HG02981 (cell line): ENCODE measurements around the gene FHDC1.

ENCODE experiments used
- ATAC-seq: cut with Tn5 transposase; IDR thresholded peaks from one replicate; pipeline ENCODE4 v1.9.1; 2021; ENCODE audit warnings: mild to moderate bottlenecking, moderate library complexity; ENCODE audit not compliant: unreplicated experiment

Gene FHDC1

GRCh38 chr4:152976212-152976761, 40.2 kb downstream of the FHDC1 start:
- ATAC-seq, result no peak

DNA sequence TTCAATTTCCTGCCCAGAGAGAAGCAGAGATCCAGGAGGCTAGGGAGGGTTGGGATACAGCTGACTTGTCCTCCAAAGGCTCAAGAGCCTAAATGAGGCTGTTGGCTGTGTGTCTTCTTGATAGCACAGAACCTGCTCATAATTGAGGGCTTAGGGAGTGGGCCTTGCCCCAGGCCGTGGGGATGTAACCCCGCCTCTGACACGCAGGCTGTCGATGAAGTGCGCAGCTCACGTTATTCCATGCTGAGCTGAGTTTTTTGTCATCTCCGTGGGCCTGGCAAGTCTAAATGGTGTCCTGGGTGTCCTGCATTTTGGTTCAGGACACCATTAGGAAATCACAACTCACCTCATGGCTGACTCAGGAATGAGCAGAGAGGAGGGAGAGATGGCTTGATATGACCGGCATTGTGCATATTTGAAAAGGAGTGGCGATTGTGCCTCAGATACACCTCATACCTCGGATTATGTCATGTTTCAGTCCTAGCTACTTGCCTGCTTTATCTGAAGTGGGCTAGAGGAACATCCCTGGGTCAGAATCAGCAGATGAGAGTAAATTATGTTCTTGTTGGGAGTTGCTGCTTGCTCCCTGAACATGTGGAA, 43.7 kb downstream of the FHDC1 start:
- ATAC-seq, result no peak

- no peak for ATAC-seq
Observed at GRCh38 chr4:152981278-152981677, 45.2 kb downstream of the FHDC1 start.

DNA sequence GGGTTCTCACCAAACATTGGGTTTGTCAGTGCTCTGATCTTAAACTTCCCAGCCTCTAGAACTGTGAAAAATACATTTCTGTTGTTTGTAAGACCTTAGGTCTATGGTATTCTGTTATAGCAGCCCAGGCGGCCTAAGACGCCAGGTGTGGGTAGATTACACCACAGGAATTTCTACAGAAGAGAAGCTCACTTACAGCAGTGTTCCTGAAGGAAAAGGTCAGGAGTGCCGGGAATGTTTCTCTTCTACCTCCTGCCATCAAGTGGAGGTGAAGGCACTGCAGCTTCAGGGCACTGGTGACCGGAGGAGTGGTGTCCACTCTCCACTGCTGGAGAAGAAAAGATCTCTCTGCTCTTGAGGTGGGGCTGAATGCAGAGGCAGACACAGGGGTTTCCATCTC, 45.7 kb downstream of the FHDC1 start:
- no peak for ATAC-seq

DNA sequence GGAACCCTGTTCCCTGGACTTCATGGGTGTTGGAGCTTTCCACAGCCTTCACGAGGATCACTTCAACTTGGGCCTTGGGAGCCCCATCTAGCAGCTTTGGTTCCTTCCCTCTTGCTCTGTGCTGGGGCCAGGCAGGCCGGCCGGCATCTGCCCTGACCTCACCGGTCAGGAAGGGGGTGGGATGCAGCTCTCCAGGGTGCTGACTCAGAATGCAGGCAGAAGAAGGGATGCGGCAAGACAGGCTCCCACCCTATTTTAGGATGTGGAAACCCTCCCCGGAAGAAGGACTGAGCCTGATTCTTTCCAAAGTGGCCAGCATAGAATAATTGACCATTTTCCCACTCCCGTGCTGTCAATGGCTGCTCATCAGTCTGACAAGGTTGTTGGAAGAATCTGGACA, 47.1 kb downstream of the FHDC1 start:
- ATAC-seq, result no peak

DNA sequence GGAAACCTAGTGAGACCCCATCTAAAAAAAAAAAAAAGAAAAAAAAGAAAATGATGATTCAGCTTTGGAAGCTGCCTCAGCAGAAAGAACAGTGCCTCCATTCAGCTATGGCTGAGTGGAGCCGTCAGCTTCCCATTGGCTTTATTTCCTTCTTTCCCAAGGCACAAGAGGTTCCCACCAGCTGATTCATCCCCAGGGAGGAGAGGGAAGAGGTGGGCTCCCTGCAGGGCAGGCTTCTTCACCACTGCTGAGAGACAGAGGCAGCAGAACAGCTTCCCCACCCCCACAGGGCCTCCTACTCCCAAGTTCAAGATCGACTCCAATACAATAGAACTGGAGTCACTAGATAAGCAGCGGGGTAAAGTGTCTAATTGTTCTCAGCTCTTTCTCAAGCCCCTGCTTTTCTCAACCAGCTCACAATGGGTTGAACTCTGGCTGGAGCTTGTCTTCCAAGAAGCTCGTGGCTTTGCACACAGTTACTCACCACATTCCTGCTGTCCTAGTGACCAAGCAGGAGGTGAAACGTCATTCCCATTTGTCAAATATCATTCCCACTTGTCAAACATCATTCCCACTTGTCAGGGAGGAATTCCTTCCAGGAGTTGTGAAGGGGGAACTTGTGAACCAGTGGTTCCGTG, 47.8 kb downstream of the FHDC1 start:
- no peak for ATAC-seq

DNA sequence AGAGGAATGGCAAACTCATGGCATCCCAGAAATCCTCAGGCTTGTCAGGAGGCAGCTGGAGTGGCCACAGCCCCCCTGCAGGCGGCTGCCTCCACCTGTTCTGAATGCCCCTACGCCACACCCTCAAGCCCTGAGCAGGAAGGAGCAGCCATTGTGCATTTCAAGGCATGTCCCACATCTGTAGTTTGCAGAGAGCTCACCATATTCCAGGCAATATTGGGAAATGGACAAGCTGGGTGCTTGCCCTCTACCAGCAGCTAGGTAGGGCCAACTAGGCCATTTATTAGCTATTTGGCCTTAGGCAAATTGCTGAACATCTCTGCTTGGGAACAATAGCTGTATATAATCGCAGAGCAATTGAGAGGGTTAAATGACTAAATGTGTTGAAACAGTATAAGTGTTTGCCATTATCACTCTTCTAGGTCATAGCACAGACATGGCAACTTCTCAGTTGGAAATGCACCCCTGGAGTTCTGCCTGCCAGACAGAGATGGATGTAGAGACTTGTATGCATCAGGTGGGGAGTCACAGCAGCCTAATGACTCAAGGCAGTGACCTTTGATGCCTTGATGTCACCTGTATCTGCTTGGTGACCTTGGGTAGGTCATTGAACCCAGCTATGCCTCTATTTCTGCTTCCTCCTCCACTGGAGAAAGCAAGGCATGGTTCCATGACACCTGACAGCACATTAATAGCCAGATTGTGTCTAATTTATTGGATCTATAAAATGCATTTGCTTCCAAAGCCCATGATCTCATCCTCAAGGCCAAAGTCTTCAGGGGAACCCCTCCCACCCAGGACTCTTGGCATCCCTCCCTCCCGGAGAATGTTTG, 52.8 kb downstream of the FHDC1 start:
- ATAC-seq, result no peak

DNA sequence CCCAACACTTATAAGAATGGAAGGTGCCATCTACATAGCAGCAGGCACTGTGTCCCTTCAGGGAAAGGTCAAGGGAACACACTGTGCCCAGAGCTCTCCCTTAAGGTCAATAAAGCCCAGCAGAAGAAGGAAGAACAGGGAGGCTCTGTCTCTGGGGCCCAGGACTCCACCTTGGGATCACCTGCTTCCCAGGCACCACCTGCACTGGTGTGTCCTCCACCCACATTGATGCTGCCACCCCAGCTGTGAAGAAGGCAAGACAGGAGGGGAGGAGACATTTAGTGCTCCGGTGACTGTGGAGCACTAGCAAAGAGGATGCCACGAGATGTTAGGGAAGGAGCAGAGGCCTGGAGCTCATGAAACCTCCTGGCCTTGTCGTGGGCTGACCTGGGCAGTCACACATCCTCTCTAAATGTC, 53.4 kb downstream of the FHDC1 start:
- no peak for ATAC-seq

DNA sequence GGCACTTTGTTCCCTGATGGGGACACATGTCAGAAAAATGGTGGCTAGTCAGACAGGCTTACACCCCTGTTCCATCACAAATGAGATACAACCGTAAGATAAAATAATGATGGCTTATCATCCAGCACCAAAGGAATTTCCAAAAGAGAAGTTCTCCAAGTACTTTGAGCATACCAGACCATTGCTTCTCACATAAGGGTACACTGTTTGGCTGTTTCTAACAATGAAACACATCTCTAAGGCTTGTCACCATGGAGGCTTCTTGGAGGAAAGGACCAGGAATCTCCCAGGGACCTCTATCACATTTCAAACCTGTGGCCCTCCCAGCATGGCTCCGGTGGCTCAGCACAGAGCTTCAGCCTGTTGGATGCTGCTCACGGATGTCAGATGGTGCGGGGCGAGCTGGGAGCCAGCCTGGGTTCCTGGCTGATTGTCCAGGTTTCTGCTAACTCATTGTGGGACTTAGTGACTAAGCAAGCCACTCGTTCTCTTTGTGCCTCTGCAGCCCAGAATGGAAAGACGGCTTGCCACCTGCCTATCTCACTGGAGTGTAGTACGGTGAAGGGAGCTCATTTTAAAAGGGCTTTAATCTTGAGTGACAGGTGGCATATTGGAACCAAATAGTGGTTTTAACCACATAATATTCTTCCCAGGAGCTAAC, 54.5 kb downstream of the FHDC1 start:
- ATAC-seq, result no peak

DNA sequence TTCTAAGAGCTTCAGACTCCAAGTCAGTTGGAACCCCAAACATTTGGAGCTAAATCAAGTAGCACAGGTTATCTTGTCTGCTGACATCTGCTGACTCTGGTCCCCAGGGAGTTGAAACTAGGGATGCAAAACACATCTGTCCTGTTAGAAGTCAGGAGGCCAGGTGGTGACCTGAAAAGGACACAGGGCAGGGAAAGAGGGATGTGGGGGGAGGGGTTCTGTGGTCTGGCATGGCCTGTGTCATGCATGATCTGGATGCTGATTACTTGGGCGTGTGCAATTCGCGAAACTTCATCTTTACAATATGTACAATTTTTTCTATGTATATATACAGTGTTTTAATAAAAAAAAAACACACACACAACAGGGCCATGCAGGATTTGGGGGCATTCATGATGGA, 55.3 kb downstream of the FHDC1 start:
- no peak for ATAC-seq

DNA sequence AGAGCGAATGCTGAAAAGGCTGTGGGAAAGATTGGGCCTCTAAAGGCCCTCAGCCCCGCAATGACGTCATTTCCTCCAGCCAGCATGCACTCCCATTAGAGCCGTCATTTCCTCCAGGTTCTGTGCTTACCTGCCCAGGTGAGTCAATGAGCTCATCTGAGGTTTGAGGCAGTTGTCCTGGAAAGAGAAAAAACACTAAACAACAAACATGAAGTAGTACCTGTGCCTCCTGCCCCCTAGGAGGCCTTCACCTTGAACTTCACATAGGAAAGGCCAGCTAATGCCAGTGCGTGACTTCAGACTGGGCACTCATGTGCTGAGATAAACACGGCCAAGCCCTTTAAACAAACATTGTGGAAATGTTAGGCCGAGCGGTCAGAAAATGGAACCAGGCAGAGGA, 55.9 kb downstream of the FHDC1 start:
- ATAC-seq, result no peak

DNA sequence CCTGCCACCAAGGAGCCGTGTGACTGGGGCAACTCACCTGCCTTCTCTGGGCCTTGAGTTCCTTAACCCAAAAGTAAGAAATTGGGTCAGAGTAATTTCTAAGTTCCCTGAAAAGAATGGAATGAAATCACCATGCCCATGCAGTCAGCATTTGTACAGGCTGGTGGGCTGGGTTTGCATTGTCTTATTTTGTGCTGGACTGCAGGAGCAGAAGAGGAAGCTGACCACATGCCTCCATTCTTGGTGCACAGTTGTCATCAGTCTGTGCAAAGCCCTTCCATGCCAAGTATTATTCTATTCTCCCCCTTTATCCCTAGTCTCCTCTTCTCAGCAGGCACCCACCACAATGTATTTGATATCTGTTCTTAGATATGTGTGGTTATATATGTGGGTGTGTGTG, 56.3 kb downstream of the FHDC1 start:
- ATAC-seq, result no peak

DNA sequence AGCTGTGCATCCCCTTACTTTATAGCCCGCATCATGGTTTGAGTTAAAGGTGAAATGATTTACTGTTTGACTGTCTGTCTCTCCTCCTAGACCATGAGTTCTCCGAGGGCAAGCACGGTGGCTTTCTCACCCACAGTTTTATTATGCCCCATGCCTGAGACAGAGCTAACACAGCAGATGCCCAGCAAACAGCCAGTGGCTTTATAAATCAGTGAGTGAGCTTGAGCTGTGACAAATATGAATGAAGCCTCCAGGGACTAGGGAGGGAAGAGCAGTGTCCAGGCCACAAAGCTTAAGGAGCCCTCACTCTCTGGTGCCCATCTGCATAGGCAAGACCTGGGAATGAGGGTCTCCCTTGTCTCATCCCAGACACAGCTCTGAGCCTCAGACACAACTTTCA, 57.9 kb downstream of the FHDC1 start:
- ATAC-seq, result no peak

DNA sequence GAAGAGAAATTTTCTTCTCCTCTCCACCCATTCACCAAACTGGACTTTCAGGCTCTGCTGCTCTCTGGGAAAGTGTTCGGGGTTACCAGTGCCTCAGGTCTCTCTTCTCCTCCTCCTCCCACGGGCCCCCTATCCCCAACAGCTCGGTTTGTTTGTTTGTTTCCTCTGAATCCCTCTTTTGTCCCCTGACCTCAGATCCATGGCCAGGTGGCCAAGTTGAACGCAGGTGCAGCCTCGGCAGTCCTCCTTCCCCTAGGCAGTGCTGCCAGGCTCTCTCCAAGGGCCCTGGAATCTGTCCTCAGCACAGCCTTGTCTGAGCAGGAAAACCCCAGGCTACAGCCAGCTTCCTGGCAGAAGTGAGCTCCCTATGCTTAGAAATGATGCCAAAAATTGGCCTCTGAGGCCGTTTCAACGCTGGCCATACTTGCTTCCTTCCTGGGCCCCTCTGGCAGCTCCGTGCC, 60.0 kb downstream of the FHDC1 start:
- ATAC-seq, result no peak

DNA sequence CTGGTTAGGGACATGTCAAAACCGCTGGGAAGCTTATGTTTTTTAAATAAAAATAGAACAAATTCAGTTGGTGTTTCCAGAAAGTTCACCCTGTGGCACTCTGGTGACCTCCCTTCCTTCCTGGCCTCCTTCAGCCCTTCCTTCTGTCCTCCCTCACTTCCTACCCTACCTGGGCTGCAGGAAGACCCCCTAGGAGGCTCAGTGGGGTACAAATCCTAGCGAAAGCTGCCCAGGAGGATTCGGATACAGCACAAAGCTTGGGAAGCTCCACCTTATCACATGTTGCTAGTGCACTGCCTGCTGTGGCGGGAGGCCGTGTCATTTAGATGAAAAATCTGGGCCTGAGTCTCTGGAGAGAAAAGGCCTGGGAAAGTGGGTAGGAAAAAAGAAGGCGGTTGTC, 60.5 kb downstream of the FHDC1 start:
- no peak for ATAC-seq

- no peak for ATAC-seq
Observed at GRCh38 chr4:152997288-152997687, 61.2 kb downstream of the FHDC1 start.

GRCh38 chr4:152997771-152998487, 61.8 kb downstream of the FHDC1 start:
- ATAC-seq, result no peak

GRCh38 chr4:152998861-152999260, 62.7 kb downstream of the FHDC1 start:
- no peak for ATAC-seq

GRCh38 chr4:152999346-153000075, 63.4 kb downstream of the FHDC1 start:
- ATAC-seq, result no peak

GRCh38 chr4:153000076-153000420, 63.9 kb downstream of the FHDC1 start:
- no peak for ATAC-seq
